AG04450 (cell line): ENCODE data around the gene HSPB6. TPM values are rescaled to one million over a fixed set of nuclear protein-coding genes. Genes with fewer than 3 reads are reported as not detected.

Experiments
- CTCF ChIA-PET: fragments of 300-600, 350-600 bp; formaldehyde crosslinking; extraction: SDS; loops from one replicate; lab custom pipeline; 2022; ENCODE audit warnings: antibody characterized with exemption, inconsistent platforms; lab: Charles Lee
- POLR2A ChIA-PET: fragments of 350-600 bp; formaldehyde crosslinking; extraction: SDS; loops from one replicate; lab custom pipeline; 2021; ENCODE audit warnings: antibody characterized with exemption, inconsistent platforms; lab: Yijun Ruan, JAX
- DNase-seq: peaks from one replicate; pipeline ENCODE4 v3.0.0-alpha.2; 2011; ENCODE audit warnings: low read depth, low spot score
- H3K27ac ChIP-seq: one replicate; pipeline ENCODE4 v1.5.1; 2012; ENCODE audit warnings: low read depth, low read length, control low read depth
- H3K27me3 ChIP-seq: one replicate; pipeline ENCODE4 v1.6.0; 2012; ENCODE audit warnings: low read length; ENCODE audit not compliant: control insufficient read depth, insufficient read depth
- H3K4me3 ChIP-seq: 2 replicates; pipeline ENCODE4 v1.5.1; 2011; ENCODE audit warnings: mild to moderate bottlenecking, low read depth, low read length, control low read depth
- H3K9me3 ChIP-seq: 2 replicates; pipeline ENCODE4 v1.5.1; 2012; ENCODE audit warnings: low read length; ENCODE audit not compliant: control insufficient read depth, insufficient read depth
- polyA plus RNA-seq: library from polyadenylated mRNA; depleted of rRNA; stranded (reverse); fragments of >200 nt; gene quantifications from 2 replicates; pipeline ENCODE4 v1.2.3, GENCODE V29; 2011
- TF ChIP-seq, protein P1 (sequence below): IDR thresholded peaks from 2 replicates; pipeline ENCODE4 v1.5.1; 2011; ENCODE audit warnings: low read depth, low read length, control low read depth, inconsistent platforms

The HSPB6 gene
- polyA plus RNA-seq, 1 experiment = 31.7 TPM

DNA sequence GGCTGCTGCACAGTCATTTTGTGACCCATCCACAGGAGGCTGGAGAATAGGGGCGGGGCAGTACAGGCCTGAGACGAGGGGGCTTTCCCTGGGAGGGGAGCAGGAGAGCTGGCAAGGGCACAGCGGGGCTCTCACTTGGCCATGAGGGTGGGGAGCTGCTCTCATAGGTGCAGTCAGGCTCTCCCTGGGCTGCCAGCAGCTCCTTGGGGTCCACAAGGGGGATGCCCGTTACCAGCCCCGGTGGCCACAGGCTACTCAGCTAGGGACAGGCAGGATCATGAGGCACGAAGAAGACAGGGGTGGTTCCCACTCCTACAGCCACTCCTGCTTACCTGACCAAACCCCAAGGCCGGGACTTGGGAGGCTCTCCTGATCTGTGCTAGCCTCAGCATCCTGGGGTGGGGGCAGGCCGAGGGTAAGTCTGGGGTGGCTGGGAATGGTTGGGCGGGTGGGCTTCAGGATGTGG is 35.0 kb upstream of the HSPB6 start:
- CTCF ChIA-PET = no interaction called here

GRCh38 chr19:35790981-35791813 is 34.4 kb upstream of the HSPB6 start:
- H3K27me3 ChIP-seq = peaks cover 4% of the 10 kb centered on the region
- POLR2A ChIA-PET = no interaction called here
- no peak for DNase-seq
- TF ChIP-seq, protein P1, sequence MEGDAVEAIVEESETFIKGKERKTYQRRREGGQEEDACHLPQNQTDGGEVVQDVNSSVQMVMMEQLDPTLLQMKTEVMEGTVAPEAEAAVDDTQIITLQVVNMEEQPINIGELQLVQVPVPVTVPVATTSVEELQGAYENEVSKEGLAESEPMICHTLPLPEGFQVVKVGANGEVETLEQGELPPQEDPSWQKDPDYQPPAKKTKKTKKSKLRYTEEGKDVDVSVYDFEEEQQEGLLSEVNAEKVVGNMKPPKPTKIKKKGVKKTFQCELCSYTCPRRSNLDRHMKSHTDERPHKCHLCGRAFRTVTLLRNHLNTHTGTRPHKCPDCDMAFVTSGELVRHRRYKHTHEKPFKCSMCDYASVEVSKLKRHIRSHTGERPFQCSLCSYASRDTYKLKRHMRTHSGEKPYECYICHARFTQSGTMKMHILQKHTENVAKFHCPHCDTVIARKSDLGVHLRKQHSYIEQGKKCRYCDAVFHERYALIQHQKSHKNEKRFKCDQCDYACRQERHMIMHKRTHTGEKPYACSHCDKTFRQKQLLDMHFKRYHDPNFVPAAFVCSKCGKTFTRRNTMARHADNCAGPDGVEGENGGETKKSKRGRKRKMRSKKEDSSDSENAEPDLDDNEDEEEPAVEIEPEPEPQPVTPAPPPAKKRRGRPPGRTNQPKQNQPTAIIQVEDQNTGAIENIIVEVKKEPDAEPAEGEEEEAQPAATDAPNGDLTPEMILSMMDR = no peak
- no peak overlapping the region for H3K27ac ChIP-seq
- H3K4me3 ChIP-seq = no peak overlapping the region
- no peaks in the 10 kb centered on the region for H3K9me3 ChIP-seq
- CTCF ChIA-PET = no interaction called here

More for the DNA sequence above, 35.0 kb upstream of the HSPB6 start:
- POLR2A ChIA-PET = no interaction called here
- H3K27me3 ChIP-seq = peaks cover 9% of the 10 kb centered on the region
- H3K4me3 ChIP-seq = no peak overlapping the region
- TF ChIP-seq, protein P1 = no peak
- no peaks in the 10 kb centered on the region for H3K9me3 ChIP-seq
- H3K27ac ChIP-seq = no peak overlapping the region
- no peak for DNase-seq

- H3K4me3 ChIP-seq = no peak overlapping the region
- ChIA-PET CTCF (no interaction called here), POLR2A (no interaction called here)
- DNase-seq = no peak
- TF ChIP-seq, protein P1 = no peak
- no peaks in the 10 kb centered on the region for H3K27me3 ChIP-seq
- H3K9me3 ChIP-seq = no peaks in the 10 kb centered on the region
- no peak overlapping the region for H3K27ac ChIP-seq
Measured at GRCh38 chr19:35789978-35790944, 33.4 kb upstream of the HSPB6 start.

- H3K4me3 ChIP-seq = no peak overlapping the region
- no peaks in the 10 kb centered on the region for H3K27me3 ChIP-seq
- H3K27ac ChIP-seq = no peak overlapping the region
- TF ChIP-seq, protein P1 = no peak
- no peaks in the 10 kb centered on the region for H3K9me3 ChIP-seq
- DNase-seq = no peak
- CTCF ChIA-PET = no interaction called here
- POLR2A ChIA-PET = no interaction called here
Measured at GRCh38 chr19:35789195-35789977, 32.6 kb upstream of the HSPB6 start.
